Epithelial cell of proximal tubule (primary cell): ENCODE data around the gene SYT15. TPM values are rescaled to one million over a fixed set of nuclear protein-coding genes. Genes with fewer than 3 reads are reported as not detected.

Source experiments
- DNase-seq: peaks from one replicate; pipeline ENCODE4 v3.0.0-alpha.2; 2011; ENCODE audit warnings: low read depth
- H3K4me3 ChIP-seq: 2 replicates; pipeline ENCODE4 v1.5.1; 2011; ENCODE audit warnings: low read depth, mild to moderate bottlenecking, low read length
- total RNA-seq: library from RNA; depleted of rRNA; stranded (reverse); fragments of >200 nt; gene quantifications from 2 replicates; pipeline ENCODE4 v1.2.3, GENCODE V29; 2015
- TF ChIP-seq, protein P1 (sequence below): conservative IDR thresholded peaks from 2 replicates; pipeline ENCODE4 v1.5.1; 2012; ENCODE audit warnings: low read depth, mild to moderate bottlenecking, low read length

The SYT15 gene
- total RNA-seq, 1 donor from 2014 or later, result not detected

- TF ChIP-seq, protein P1, sequence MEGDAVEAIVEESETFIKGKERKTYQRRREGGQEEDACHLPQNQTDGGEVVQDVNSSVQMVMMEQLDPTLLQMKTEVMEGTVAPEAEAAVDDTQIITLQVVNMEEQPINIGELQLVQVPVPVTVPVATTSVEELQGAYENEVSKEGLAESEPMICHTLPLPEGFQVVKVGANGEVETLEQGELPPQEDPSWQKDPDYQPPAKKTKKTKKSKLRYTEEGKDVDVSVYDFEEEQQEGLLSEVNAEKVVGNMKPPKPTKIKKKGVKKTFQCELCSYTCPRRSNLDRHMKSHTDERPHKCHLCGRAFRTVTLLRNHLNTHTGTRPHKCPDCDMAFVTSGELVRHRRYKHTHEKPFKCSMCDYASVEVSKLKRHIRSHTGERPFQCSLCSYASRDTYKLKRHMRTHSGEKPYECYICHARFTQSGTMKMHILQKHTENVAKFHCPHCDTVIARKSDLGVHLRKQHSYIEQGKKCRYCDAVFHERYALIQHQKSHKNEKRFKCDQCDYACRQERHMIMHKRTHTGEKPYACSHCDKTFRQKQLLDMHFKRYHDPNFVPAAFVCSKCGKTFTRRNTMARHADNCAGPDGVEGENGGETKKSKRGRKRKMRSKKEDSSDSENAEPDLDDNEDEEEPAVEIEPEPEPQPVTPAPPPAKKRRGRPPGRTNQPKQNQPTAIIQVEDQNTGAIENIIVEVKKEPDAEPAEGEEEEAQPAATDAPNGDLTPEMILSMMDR, result no peak
- no peak overlapping the region for H3K4me3 ChIP-seq
- DNase-seq, result no peak
Measured at GRCh38 chr10:46547541-46548497, 31.1 kb upstream of the SYT15 start.

- TF ChIP-seq, protein P1, result no peak
- DNase-seq, result no peak
- H3K4me3 ChIP-seq, result no peak overlapping the region
Measured at GRCh38 chr10:46548498-46549090, 30.3 kb upstream of the SYT15 start.

DNA sequence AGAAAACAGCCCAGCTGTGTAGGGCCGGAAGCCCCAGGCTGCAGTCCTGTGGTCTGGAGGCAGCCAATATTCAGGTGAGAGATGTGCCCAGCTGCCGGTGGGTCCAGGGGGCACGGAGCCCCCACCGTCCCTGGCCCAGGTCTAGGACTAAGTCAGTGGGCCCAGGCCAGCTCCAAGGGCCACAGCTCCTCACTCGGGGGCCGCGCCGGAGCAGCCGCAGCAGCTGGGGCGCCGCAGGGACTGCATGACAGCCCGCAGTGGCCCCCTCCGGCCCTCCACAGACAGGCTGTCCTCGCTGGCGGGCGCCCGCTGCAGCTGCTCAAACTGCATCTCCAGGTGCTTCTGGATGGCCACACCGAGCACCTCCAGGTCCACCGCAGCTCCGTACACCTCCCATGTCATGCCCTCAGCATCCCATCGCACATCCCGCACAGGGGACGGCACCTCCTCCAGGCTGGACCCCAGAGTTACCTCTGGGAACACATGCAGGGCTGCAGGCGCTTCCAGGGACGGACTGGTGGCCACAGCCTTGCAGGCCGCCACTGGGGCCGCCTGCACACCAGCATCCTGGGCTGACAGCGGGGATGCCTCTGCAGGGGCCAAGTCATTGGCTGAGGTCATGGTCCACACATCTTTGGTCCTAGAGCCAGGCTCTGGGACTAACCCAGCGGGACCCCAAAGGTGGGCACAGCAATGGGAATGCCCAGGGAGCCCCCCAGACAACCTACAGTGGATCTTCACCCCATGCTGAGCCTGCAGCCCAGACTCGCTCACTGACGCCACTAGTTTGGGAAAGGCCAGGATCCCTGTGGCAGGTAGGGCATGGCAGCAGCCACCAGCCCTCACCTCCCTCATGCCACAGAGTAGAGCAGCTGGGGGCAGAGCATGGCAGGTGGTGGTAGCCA lies 29.5 kb upstream of the SYT15 start:
- no peak for DNase-seq
- H3K4me3 ChIP-seq, result no peak overlapping the region
- TF ChIP-seq, protein P1, result no peak

DNA sequence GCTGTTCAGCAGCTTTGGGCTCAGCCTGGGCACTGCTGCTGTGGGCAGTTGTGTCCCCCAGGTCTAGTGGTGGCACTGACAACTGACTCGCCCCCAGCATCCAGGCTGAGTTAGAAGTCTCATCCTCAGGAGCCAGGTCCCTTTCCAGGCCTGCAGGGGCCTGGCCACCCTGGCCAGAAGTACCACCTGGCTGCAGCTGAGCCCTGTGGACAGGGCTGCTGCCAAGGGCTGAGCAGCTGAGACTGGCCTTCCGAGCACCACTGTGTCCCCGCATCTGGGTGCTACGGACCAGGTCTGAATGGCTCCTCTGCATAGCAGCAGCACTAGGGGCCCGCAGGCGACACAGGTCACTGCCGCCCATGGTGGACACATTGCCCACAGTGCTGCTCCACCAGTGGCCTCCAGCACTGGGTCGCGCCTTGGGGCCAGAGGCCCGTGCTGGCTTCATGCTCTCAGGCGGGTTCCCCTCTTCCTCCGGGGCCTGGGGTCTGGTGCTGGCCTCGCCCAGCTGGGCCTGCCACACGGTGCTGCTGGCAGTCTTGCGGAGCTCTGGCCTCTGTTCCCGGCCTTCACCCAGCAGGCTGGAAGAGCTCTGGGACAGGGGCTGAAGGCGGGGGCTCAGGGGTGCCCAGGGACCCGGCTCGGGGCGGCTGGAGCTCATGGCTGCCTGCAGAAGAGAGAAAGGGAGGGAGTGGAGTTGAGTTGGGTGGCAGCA lies 28.7 kb upstream of the SYT15 start:
- TF ChIP-seq, protein P1, result no peak
- DNase-seq, result no peak
- no peak overlapping the region for H3K4me3 ChIP-seq

GRCh38 chr10:46550795-46551700 lies 27.9 kb upstream of the SYT15 start:
- no peak for DNase-seq
- TF ChIP-seq, protein P1, result no peak

More at GRCh38 chr10:46550795-46551700, 27.9 kb upstream of the SYT15 start:
- H3K4me3 ChIP-seq, result no peak overlapping the region
